ENCODE measurements around the gene DEFB132.

The DEFB132 gene

GRCh38 chr20:297925-298775 is 40.6 kb downstream of the DEFB132 start:
- peak; percentile 72 for DNase-seq (ENCODE audit: low spot score)

- DNase-seq (ENCODE audit: low spot score) = no peak
Measured at GRCh38 chr20:298776-299391, 41.4 kb downstream of the DEFB132 start.

- DNase-seq (ENCODE audit: low spot score) = no peak
Measured at GRCh38 chr20:300345-300990, 42.9 kb downstream of the DEFB132 start.

- no peak for DNase-seq (ENCODE audit: low spot score)
Measured at GRCh38 chr20:301886-302848, 44.6 kb downstream of the DEFB132 start.

GRCh38 chr20:305745-306144 is 48.2 kb downstream of the DEFB132 start:
- no peak for DNase-seq (ENCODE audit: low spot score)

GRCh38 chr20:308427-309038 is 51.0 kb downstream of the DEFB132 start:
- no peak for DNase-seq (ENCODE audit: low spot score)

- no peak for DNase-seq (ENCODE audit: low spot score)
Measured at GRCh38 chr20:309306-309840, 51.8 kb downstream of the DEFB132 start.

GRCh38 chr20:309841-310644 is 52.5 kb downstream of the DEFB132 start:
- DNase-seq (ENCODE audit: low spot score) = peak; percentile 99

GRCh38 chr20:310645-311044 is 53.1 kb downstream of the DEFB132 start:
- DNase-seq (ENCODE audit: low spot score) = no peak

Data from hepatic stellate cell (primary cell).